K562 (cell line): Measurements from ENCODE around the gene ARRDC5. TPM values are rescaled to one million over a fixed set of nuclear protein-coding genes. Genes with fewer than 3 reads are reported as not detected.

Experiments
- BRD9 ChIP-seq: fragments of 450-650 bp; IDR thresholded peaks from 2 replicates; pipeline ENCODE4 v1.6.1; 2018; ENCODE audit warnings: low read depth; ENCODE audit not compliant: partially characterized antibody
- BRF1 ChIP-seq: IDR thresholded peaks from 3 replicates; pipeline ENCODE4 v1.6.1; 2011; ENCODE audit warnings: borderline replicate concordance, mild to moderate bottlenecking; ENCODE audit not compliant: insufficient read length; ENCODE audit errors: extremely low read depth
- CCAR2 ChIP-seq: fragments of 200-400 bp; formaldehyde crosslinking; IDR thresholded peaks from 2 replicates; pipeline ENCODE4 v1.6.1; 2017; ENCODE audit warnings: mild to moderate bottlenecking, low read depth, low read length
- CEBPZ ChIP-seq: fragments of 150-350 bp; IDR thresholded peaks from 2 replicates; pipeline ENCODE4 v1.6.1; 2014; ENCODE audit warnings: low read depth, mild to moderate bottlenecking, low read length, borderline replicate concordance
- CHAMP1 ChIP-seq: fragments of 450-650 bp; IDR thresholded peaks from 2 replicates; pipeline ENCODE4 v1.6.1; 2016; ENCODE audit warnings: mild to moderate bottlenecking
- CSDE1 ChIP-seq, 2 experiments: fragments of 450-650 bp; IDR thresholded peaks; 2 replicates each; pipeline ENCODE4 v1.6.1; 2016; ENCODE audit warnings: mild to moderate bottlenecking in 1 of 2
- EGR1 ChIP-seq: fragments of 450-650 bp; conservative IDR thresholded peaks from 2 replicates; pipeline ENCODE4 v1.6.1; 2017; ENCODE audit warnings: mild to moderate bottlenecking
- ETV6 ChIP-seq, 3 experiments: fragments of 150-350 bp in 1 of 3; sonication (generic) in 1 of 3; formaldehyde crosslinking in 1 of 3; IDR thresholded peaks; 2 replicates each; pipeline versions ENCODE4 v1.6.1 to v1.8.0; 2014 to 2022; ENCODE audit warnings: borderline replicate concordance in 2 of 3, low read depth in 2 of 3, antibody characterized with exemption in 1 of 3, low read length in 1 of 3, mild to moderate bottlenecking in 1 of 3, missing genetic modification reagents in 1 of 3
- GABPB2 ChIP-seq: fragments of 250-450 bp; sonication (Bioruptor Pico); conservative IDR thresholded peaks from 2 replicates; pipeline ENCODE4 v1.5.1; 2021; ENCODE audit warnings: mild to moderate bottlenecking
- HCFC1 ChIP-seq: IDR thresholded peaks from 2 replicates; pipeline ENCODE4 v1.6.1; 2012; ENCODE audit warnings: low read depth, low read length, improper control_type of control experiment
- MTA2 ChIP-seq: fragments of 450-650 bp; IDR thresholded peaks from 2 replicates; pipeline ENCODE4 v1.6.1; 2016; ENCODE audit warnings: low read depth
- MYC ChIP-seq, 2 experiments: fragments of 250-450 bp in 1 of 2; sonication (Bioruptor Pico) in 1 of 2; IDR thresholded peaks; 2 replicates each; pipeline versions ENCODE4 v1.5.1 to v1.6.1; 2012 to 2021; ENCODE audit warnings: low read depth in 2 of 2, borderline replicate concordance in 1 of 2, improper control_type of control experiment in 1 of 2, low read length in 1 of 2, mild to moderate bottlenecking in 1 of 2, moderate library complexity in 1 of 2
- NFXL1 ChIP-seq: fragments of 450-650 bp; formaldehyde crosslinking; IDR thresholded peaks from 2 replicates; pipeline ENCODE4 v1.4.0; 2021; ENCODE audit warnings: mild to moderate bottlenecking
- NR3C1 ChIP-seq: sonication (generic); formaldehyde crosslinking; IDR thresholded peaks from 2 replicates; pipeline ENCODE4 v1.8.1; 2022; ENCODE audit warnings: missing genetic modification reagents
- PCBP1 ChIP-seq: fragments of 200-400 bp; formaldehyde crosslinking; IDR thresholded peaks from 2 replicates; pipeline ENCODE4 v1.6.1; 2018; ENCODE audit warnings: mild to moderate bottlenecking, low read depth, low read length; ENCODE audit not compliant: poor library complexity, severe bottlenecking
- SOX6 ChIP-seq: fragments of 450-650 bp; IDR thresholded peaks from 2 replicates; pipeline ENCODE4 v1.6.1; 2014; ENCODE audit warnings: mild to moderate bottlenecking
- TAF1 ChIP-seq: IDR thresholded peaks from 2 replicates; pipeline ENCODE4 v1.6.1; 2011; ENCODE audit warnings: mild to moderate bottlenecking, low read length, moderate library complexity; ENCODE audit not compliant: insufficient read depth, control insufficient read depth, severe bottlenecking; ENCODE audit errors: extremely low read depth
- ZNF398 ChIP-seq: fragments of 250-450 bp; sonication (Bioruptor Pico); IDR thresholded peaks from 2 replicates; pipeline ENCODE4 v1.8.0; 2021; ENCODE audit warnings: moderate library complexity, mild to moderate bottlenecking, inconsistent platforms
- ZNF445 ChIP-seq: fragments of 250-450 bp; sonication (Bioruptor Pico); IDR thresholded peaks from 2 replicates; pipeline ENCODE4 v1.4.0; 2020; ENCODE audit warnings: low read depth, mild to moderate bottlenecking, moderate library complexity
- polyA plus RNA-seq, 8 experiments: library from polyadenylated mRNA; depleted of rRNA in 4 of 8; stranded (reverse) in 5 of 8; unstranded in 3 of 8; fragments of >200 nt; fragmentation: Nextera tagmentation in 2 of 8; fragmentation: Illumina TruSeq in 1 of 8; extraction: Ambion mirVana in 2 of 8; extraction: Trizol in 1 of 8; gene quantifications; 2 replicates each; pipeline versions ENCODE4 v1.2.1 to v1.2.3, GENCODE V29; 2011 to 2014; ENCODE audit warnings: inconsistent platforms in 1 of 8, missing spikeins in 1 of 8
- total RNA-seq, 7 experiments: library from RNA; depleted of rRNA in 6 of 7; stranded (reverse); fragments of >200 nt in 6 of 7; fragmentation: Illumina TruSeq in 2 of 7; extraction: Trizol in 2 of 7; gene quantifications; 2 replicates each; pipeline versions ENCODE4 v1.2.1 to v1.2.3, GENCODE V29; 2011 to 2021; ENCODE audit warnings: low replicate concordance in 1 of 7

ARRDC5 gene
- total and polyA plus RNA-seq, 9 of the 15 experiments (the other 6 are each of a cell fraction or from before 2014, with no cell fraction given), result not detected

- TF ChIP-seq ZNF445 (CRISPR knock-in tag) (no peak), NR3C1 (CRISPR knock-in tag) (no peak), TAF1 (peak; percentile 66), HCFC1 (no peak), CCAR2 (no peak), CHAMP1 (no peak), ZNF398 (no peak), MTA2 (peak; percentile 50; the same call in 1 of the 2 replicates), ETV6 (IDR thresholded peaks at IDR 0.05; ENCODE audit: borderline replicate concordance in 1 of 2, low read depth in 2 of 2, low read length in 1 of 2) (no peak), ETV6 (CRISPR knock-in tag; IDR thresholded peaks at IDR 0.05; ENCODE audit: borderline replicate concordance) (no peak), NFXL1 (CRISPR knock-in tag) (no peak), SOX6 (peak; percentile 47), CSDE1 (IDR thresholded peaks at IDR 0.05) (no peak), GABPB2 (CRISPR knock-in tag) (no peak), EGR1 (peak; percentile 96), MYC (IDR thresholded peaks at IDR 0.05; ENCODE audit: low read depth, low read length) (no peak), MYC (CRISPR knock-in tag; IDR thresholded peaks at IDR 0.05; ENCODE audit: borderline replicate concordance, low read depth) (0 out of 2 replicates have a peak, but pooled peaks have one; percentile 21), CEBPZ (0 out of 2 replicates have a peak, but pooled peaks have one; percentile 44), PCBP1 (peak; percentile 50), BRF1 (no peak), BRD9 (peak; percentile 77)
Observed at GRCh38 chr19:4867534-4868285, 35.0 kb downstream of the ARRDC5 start, which contains the start of gene PLIN3 (continued).
